Ovary (tissue), 3 donors: ENCODE data around the gene STXBP4.
"Not testable (repeated sequence)": the region's sequence is repeated elsewhere in the genome, so short reads cannot be mapped to it uniquely, and the experiment has no call there.

Experiments
- EP300 ChIP-seq: sonication (generic); formaldehyde crosslinking; IDR thresholded peaks from one replicate; pipeline ENCODE4 v1.6.1; 2017; ENCODE audit warnings: antibody characterized with exemption
- POLR2A ChIP-seq: fragments of 450-650 bp; IDR thresholded peaks from one replicate; pipeline ENCODE4 v1.6.1; 2017; ENCODE audit warnings: antibody characterized with exemption, mild to moderate bottlenecking, moderate library complexity
- TF ChIP-seq, protein P1 (sequence below), 3 donors: fragments of 450-650 bp in 2 of 3; fragments of 200-600 bp in 1 of 3; IDR thresholded peaks; one replicate each; pipeline versions ENCODE4 v1.5.1 to v1.8.0; 2016 to 2022; ENCODE audit warnings: antibody characterized with exemption in 3 of 3, mild to moderate bottlenecking in 1 of 3
- donor health status: DM: no; HTN: no; CAD: no.

GRCh38 chr17:55073467-55073866, 104.9 kb downstream of the STXBP4 start:
- TF ChIP-seq, protein P1, sequence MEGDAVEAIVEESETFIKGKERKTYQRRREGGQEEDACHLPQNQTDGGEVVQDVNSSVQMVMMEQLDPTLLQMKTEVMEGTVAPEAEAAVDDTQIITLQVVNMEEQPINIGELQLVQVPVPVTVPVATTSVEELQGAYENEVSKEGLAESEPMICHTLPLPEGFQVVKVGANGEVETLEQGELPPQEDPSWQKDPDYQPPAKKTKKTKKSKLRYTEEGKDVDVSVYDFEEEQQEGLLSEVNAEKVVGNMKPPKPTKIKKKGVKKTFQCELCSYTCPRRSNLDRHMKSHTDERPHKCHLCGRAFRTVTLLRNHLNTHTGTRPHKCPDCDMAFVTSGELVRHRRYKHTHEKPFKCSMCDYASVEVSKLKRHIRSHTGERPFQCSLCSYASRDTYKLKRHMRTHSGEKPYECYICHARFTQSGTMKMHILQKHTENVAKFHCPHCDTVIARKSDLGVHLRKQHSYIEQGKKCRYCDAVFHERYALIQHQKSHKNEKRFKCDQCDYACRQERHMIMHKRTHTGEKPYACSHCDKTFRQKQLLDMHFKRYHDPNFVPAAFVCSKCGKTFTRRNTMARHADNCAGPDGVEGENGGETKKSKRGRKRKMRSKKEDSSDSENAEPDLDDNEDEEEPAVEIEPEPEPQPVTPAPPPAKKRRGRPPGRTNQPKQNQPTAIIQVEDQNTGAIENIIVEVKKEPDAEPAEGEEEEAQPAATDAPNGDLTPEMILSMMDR (IDR thresholded peaks at IDR 0.05): not testable (repeated sequence)
- not testable (repeated sequence) for TF ChIP-seq EP300, POLR2A
